SK-N-MC (cell line): ENCODE measurements around the gene ABAT.

ENCODE experiments used
- EZH2 ChIP-seq: fragments of 200-600 bp; sonication (generic); IDR thresholded peaks from one replicate; pipeline ENCODE4 v1.6.1; 2017; ENCODE audit warnings: antibody characterized with exemption
- POLR2AphosphoS5 ChIP-seq: IDR thresholded peaks from 2 replicates; pipeline ENCODE4 v1.6.1; 2012; ENCODE audit warnings: mild to moderate bottlenecking, low read depth, low read length, borderline replicate concordance

- TF ChIP-seq POLR2AphosphoS5 (no peak), EZH2 (no peak)
Measured at GRCh38 chr16:8712589-8713361, 38.4 kb downstream of the ABAT start.
